BE2C (cell line): ENCODE measurements around the gene ZC3H12C.
"Not testable (repeated sequence)": the region's sequence is repeated elsewhere in the genome, so short reads cannot be mapped to it uniquely, and the experiment has no call there.

ENCODE experiments used
- DNase-seq: peaks from one replicate; pipeline ENCODE4 v3.0.0-alpha.2; 2020
- H3K27me3 ChIP-seq: fragments of 250-450 bp; sonication (Bioruptor Pico); 2 replicates; pipeline ENCODE4 v1.5.1; 2020; ENCODE audit warnings: mild to moderate bottlenecking
- H3K36me3 ChIP-seq: fragments of 250-450 bp; sonication (Bioruptor Pico); 2 replicates; pipeline ENCODE4 v1.5.1; 2020; ENCODE audit warnings: mild to moderate bottlenecking
- H3K4me1 ChIP-seq: fragments of 250-450 bp; sonication (Bioruptor Pico); 2 replicates; pipeline ENCODE4 v1.5.1; 2020
- H3K4me3 ChIP-seq: 2 replicates; pipeline ENCODE4 v1.5.1; 2011; ENCODE audit warnings: low read depth, low read length
- H3K9me3 ChIP-seq: fragments of 250-450 bp; sonication (Bioruptor Pico); 2 replicates; pipeline ENCODE4 v1.5.1; 2020
- TF ChIP-seq, protein P1 (sequence below): IDR thresholded peaks from 2 replicates; pipeline ENCODE4 v1.5.1; 2012; ENCODE audit warnings: mild to moderate bottlenecking, low read depth, low read length

The ZC3H12C gene

GRCh38 chr11:110053848-110054414, 39.3 kb upstream of the ZC3H12C start:
- Histone ChIP-seq H3K27me3 (no peaks in the 10 kb centered on the region), H3K4me1 (no peaks in the 10 kb centered on the region), H3K9me3 (no peaks in the 10 kb centered on the region; the same call in 1 of the 2 replicates), H3K4me3 (no peak overlapping the region), H3K36me3 (no peaks in the 10 kb centered on the region)
- no peak for DNase-seq
- TF ChIP-seq, protein P1, sequence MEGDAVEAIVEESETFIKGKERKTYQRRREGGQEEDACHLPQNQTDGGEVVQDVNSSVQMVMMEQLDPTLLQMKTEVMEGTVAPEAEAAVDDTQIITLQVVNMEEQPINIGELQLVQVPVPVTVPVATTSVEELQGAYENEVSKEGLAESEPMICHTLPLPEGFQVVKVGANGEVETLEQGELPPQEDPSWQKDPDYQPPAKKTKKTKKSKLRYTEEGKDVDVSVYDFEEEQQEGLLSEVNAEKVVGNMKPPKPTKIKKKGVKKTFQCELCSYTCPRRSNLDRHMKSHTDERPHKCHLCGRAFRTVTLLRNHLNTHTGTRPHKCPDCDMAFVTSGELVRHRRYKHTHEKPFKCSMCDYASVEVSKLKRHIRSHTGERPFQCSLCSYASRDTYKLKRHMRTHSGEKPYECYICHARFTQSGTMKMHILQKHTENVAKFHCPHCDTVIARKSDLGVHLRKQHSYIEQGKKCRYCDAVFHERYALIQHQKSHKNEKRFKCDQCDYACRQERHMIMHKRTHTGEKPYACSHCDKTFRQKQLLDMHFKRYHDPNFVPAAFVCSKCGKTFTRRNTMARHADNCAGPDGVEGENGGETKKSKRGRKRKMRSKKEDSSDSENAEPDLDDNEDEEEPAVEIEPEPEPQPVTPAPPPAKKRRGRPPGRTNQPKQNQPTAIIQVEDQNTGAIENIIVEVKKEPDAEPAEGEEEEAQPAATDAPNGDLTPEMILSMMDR, result no peak

DNA sequence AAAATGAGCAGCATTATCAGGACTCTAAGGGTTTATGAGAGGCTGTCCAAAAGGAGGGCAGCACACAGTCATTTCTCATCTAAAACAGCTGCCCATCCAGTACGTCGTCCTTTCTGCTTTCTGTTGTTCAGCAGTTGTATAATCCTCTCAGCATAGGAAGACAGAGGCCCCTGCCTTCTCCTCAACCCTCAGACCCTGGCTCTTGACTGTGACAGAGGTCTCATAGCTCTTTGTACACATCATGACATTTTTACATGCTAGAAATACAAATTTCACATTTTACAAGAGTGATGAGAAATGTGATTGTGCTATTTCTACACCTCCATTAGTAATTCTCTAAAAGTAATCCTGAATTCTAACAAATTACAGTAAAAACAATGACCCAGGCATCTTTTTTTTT, 36.2 kb upstream of the ZC3H12C start:
- TF ChIP-seq, protein P1, result no peak
- H3K9me3 ChIP-seq, result no peaks in the 10 kb centered on the region; the same call in 1 of the 2 replicates
- H3K27me3 ChIP-seq, result no peaks in the 10 kb centered on the region
- H3K36me3 ChIP-seq, result no peaks in the 10 kb centered on the region
- DNase-seq, result no peak
- H3K4me1 ChIP-seq, result no peaks in the 10 kb centered on the region
- H3K4me3 ChIP-seq, result no peak overlapping the region

- Histone ChIP-seq H3K4me1 (no peaks in the 10 kb centered on the region), H3K9me3 (no peaks in the 10 kb centered on the region; the same call in 1 of the 2 replicates), H3K27me3 (no peaks in the 10 kb centered on the region), H3K4me3 (no peak overlapping the region), H3K36me3 (no peaks in the 10 kb centered on the region)
- no peak for DNase-seq
- TF ChIP-seq, protein P1, result no peak
These were observed 33.3 kb upstream of the ZC3H12C start for GRCh38 chr11:110059706-110060463.

DNA sequence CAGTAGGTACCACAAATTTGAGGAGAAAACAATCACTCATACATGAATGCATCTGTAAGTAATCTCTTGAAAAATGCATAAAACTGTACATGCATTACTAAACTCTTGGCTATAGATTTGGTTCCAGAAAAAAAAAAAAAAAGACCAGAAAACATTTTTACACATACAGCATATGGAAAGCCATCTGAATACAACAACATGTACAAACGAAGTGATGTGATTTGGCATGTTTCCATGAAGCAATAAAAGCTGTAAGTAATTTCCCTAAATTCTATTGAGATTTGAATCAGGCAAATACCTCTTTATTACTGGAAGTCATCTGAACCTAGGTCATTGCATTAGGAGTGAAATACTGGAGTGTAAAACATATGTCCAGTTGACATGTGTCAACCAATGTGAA, 31.9 kb upstream of the ZC3H12C start:
- DNase-seq, result no peak
- Histone ChIP-seq H3K4me1 (no peaks in the 10 kb centered on the region), H3K36me3 (no peaks in the 10 kb centered on the region), H3K9me3 (no peaks in the 10 kb centered on the region; the same call in 1 of the 2 replicates), H3K4me3 (no peak overlapping the region), H3K27me3 (no peaks in the 10 kb centered on the region)
- TF ChIP-seq, protein P1, result no peak

- DNase-seq, result no peak
- H3K4me3 ChIP-seq, result no peak overlapping the region
- no peaks in the 10 kb centered on the region for H3K36me3 ChIP-seq
- no peaks in the 10 kb centered on the region for H3K4me1 ChIP-seq
- H3K27me3 ChIP-seq, result no peaks in the 10 kb centered on the region
- TF ChIP-seq, protein P1, result no peak
- no peaks in the 10 kb centered on the region for H3K9me3 ChIP-seq
These were observed 30.9 kb upstream of the ZC3H12C start for GRCh38 chr11:110062247-110062646.

GRCh38 chr11:110065189-110065588, 28.0 kb upstream of the ZC3H12C start:
- no peaks in the 10 kb centered on the region for H3K9me3 ChIP-seq
- no peak for DNase-seq
- H3K4me1 ChIP-seq, result no peaks in the 10 kb centered on the region
- H3K27me3 ChIP-seq, result no peaks in the 10 kb centered on the region
- no peaks in the 10 kb centered on the region for H3K36me3 ChIP-seq
- no peak overlapping the region for H3K4me3 ChIP-seq
- TF ChIP-seq, protein P1, result no peak

GRCh38 chr11:110068001-110068400, 25.2 kb upstream of the ZC3H12C start:
- not testable (repeated sequence) for H3K27me3 ChIP-seq, H3K4me3 ChIP-seq, DNase-seq, H3K4me1 ChIP-seq, H3K9me3 ChIP-seq, H3K36me3 ChIP-seq
